Stimulated activated CD4-positive, alpha-beta T cell treated with anti-CD3 and anti-CD28 coated beads, Interleukin-4, amount 100 ng/mL, for 1 hour (primary cell): Measurements from ENCODE around the gene FAR2.
"Not testable (repeated sequence)": the region's sequence is repeated elsewhere in the genome, so short reads cannot be mapped to it uniquely, and the experiment has no call there.

Source experiments
- DNase-seq: peaks from one replicate; pipeline ENCODE4 v3.0.0-alpha.2; 2020

FAR2 gene

DNA sequence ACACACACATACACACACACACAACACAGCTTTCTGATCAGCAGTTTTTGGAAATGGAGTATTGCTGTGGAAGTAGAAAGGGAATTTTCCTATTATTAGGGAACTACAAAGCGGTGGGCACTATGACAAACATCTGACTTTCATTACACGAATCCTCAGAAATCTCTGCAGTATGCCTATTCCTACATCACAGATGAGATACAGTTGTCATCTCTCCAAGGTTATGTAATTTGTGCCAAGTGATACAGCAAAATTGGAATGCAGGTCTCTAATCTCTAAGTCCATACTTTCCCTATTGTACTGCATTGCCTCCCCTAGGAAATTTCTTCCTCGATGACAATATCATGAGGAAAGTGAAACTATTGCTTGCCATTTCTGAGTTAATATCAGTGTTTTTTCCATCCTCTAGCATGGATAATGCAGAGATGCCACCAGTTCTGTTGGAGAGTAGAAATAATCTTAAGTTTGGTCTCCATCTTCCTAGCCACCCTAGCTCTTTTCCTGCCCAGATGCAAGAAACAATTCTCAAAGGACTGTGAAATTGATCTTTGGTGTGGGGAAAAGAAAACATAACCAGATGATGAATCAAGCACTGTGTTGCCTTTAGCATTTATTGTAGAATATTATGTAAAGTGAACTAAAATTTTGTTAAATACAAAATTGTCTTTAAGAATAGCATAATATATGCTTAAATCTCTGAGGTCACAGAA lies 137.2 kb downstream of the FAR2 start:
- no peak for DNase-seq

- DNase-seq: no peak
Measured at GRCh38 chr12:29287622-29288021, 138.5 kb downstream of the FAR2 start.

GRCh38 chr12:29288031-29288430 lies 139.0 kb downstream of the FAR2 start:
- DNase-seq: no peak

DNA sequence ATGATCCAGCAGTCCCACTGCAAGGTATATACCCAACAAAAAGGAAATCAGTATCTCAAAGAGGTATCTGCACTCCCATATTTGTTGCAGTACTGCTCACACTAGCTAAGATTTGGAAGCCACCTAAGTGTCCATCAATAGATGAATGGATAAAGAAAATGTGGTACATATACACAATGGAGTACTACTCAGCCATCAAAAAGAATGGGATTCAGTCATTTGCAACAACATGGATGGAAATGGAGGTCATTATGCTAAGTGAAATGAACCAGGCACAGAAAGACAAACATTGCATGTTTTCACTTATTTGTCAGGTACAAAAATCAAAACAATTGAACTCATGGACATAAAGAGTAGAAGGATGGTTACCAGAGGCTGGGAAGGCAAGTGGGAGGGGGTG lies 141.4 kb downstream of the FAR2 start:
- DNase-seq: not testable (repeated sequence)

DNA sequence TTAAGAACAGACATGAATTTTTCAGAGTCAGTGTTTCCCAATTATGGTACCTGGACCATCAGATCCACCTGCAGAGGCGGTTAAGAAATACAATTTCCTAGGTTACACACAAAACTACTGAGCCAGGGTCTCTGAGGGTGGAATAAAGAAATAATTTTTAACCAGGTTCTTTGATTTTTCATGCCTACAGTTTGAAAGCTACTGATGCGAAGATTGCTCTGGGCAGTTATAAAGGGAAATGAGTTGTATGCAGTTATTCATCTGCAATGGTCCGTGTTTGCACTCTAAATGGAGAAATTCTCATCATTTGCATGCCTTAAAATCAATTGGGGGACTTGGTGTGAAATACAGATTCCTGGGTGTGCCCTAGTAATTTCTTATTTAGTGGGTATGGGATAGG lies 142.1 kb downstream of the FAR2 start:
- no peak for DNase-seq

DNA sequence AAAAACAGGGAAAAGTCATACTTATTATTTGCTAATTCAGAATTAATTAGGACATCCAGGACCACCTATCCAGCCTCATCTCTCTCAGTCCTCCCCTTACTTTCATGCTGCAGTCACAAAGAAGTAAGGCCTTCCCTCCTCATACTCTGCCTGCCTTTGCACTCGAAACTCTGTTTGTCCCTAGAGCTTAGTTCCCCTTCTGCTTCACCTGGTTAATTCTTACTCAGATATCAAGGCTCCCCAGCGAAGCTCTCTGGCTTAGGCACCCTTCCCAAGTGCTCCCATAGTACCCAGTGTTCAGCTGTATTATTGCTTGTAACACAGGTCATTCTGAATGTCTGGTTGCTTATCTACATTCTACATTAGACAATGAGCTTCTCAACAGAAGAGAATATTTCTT lies 150.6 kb downstream of the FAR2 start:
- no peak for DNase-seq

- no peak for DNase-seq
Measured at GRCh38 chr12:29301114-29301513, 152.0 kb downstream of the FAR2 start.

DNA sequence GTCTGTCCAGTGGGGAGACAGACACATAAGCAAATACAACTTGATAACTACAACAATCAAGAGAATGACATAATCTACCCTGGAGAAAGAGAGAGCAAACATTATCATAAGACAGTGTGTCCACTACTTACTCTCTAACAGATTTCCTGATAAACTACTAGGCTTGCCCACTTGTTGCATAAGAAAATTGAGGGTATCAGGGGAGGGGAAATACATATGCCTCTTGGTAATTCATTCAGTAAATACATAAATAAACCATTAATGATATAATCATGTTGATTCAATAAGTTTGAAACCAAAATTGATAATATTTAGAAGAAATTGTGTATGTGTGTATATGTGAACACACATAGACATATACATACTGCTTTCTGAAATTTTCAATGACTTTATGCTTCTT lies 155.3 kb downstream of the FAR2 start:
- DNase-seq: no peak

DNA sequence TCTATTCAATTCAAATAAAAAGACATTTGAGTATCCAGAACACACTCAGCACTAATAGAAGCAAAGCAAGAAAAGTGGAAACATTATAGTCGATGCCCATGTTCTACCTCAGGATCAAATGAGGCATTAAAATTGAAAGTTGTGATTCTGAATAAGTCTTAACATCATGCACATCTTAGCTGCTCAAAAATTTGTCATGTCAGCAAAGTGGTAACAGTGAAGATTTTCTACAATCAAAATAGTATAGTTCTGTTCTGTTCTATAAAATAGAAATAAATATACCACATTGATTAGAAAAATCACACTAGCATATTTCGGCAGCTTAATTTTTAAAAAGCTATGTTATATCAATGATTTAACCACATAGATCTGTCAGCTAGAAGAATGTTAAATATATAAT lies 157.2 kb downstream of the FAR2 start:
- DNase-seq: no peak

- DNase-seq: no peak
Measured at GRCh38 chr12:29306682-29307081, 157.6 kb downstream of the FAR2 start.

DNA sequence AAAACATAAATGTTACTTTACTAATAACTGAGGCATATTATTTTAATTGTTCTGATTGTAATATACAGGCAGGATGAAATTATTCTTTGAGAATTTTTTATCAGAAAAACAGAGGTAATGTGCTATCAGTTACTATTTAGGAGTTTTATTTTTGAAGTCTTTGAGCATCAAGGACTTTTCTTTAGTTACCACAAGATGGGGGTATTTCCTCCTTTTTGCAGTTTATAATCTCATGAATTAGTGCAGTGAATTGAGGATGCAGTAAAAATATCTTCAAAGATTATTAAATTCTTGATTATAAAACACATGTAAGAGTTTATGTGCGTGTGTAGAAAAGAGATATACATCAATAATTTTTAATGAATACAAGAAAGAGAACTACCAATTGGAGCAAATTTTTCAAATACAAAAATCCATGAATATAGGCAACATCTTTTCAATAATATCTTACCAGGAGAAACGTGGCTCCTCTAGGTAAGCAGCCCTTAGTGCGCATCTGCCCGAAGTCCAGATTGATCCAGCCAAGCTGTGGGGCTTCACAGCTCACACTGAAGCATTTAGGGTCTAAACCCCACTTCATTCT lies 160.3 kb downstream of the FAR2 start:
- DNase-seq: no peak

GRCh38 chr12:29310899-29311298 lies 161.8 kb downstream of the FAR2 start:
- no peak for DNase-seq

DNA sequence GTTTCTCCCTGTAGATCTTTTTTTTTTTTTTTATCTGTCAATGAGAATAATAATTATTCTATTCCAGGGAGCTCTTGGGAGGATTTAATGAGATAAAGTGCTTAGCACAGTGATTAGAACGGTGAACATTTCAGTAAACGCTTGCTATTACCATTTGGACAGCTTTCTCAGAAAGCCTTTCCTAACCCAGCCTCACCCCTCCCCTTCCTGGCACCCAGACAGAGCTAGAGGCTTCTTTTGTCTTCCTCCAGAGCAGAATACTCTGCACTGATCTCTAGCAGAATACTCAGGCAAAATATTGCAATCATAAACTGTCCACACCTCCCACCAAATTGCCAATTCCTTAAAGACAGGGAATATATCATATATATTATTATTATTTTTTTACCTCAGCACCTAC lies 165.3 kb downstream of the FAR2 start:
- DNase-seq: no peak

DNA sequence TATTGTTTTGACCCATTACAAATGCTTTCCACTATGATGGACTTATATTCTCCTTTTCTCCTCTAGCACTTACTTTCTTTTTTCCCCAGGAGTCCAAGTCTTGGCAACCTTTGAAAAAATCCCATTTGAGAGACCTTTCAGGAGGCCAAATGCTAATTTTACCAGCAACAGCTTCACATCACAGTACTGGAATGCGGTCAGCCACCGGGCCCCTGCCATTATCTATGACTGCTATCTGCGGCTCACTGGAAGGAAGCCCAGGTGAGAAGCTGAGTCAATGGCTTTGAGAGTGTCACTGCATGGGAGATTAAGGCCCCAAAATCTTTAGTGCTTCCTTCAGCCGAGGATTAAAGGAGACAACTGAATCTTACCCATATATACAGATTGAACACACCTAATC lies 167.7 kb downstream of the FAR2 start:
- no peak for DNase-seq

DNA sequence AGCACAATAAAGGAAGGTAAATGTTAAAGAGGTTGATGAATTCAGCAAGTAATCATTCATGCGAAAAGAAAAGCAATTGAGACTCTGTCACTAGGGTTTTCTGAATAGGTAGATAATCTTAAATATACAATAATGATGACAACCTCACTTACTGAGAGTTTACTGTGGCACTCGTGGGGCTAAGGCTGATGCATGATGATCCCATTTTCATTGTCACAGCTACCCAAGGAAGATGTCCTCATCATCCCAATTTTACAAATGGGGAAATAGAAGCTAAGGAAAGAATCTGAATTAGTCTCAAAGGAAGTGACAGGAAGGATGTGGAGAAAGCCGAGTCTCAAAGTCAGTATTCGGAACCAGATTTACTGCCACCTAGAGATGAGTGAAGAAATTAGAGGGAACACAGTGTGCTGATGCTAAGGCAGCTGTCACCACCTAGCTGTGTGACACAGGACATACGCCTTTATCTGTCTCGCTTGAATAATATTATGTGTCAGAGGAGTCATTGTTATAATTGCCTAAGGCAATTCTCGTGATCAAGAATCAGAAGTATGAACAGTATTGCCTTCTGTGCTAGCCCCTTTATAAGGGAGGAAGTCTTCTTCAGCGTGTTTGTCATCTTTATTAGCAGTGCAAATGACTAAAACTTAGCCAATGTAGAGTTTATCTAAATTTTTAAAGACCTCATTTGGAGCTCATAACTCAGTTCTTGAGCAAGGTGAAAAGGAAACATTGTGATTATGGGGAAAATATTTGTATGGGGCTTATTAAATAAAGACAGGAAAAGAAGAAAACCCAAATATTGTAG lies 168.7 kb downstream of the FAR2 start:
- peak; percentile 15 for DNase-seq

DNA sequence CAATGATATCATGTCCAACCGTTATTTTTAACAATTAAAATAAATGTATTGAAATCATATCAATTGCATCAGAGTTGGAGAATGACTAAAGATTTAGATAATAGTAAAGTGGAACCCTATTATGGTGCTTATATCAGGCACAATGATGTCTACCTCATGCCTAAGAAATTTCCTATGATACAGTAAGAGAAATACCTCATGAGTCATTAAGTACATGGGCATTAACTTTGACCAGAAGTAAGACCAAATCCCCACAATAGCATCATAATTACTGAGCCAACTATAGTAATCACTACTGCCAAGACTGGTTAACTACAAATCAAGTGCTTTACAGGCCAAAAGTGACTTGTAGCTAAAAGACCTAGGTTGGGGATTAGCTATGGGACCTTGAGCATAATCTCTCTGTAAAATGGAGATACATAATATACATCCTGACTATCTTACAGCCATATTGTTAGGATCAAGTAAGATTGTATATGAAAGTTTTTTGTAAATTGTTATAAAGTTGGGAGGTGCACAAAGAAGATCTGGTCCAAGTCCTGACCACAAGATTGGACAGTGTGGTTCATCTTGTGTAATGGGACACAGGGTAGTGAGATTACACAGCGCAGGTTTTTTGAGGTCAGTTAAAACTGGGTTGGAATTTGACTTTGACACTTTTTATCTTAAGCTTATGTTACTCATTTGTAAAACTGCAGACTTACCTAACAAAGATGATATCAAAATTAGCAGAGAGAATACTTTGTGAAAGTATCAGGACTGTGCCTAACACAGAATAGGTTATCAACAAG lies 171.4 kb downstream of the FAR2 start:
- no peak for DNase-seq

DNA sequence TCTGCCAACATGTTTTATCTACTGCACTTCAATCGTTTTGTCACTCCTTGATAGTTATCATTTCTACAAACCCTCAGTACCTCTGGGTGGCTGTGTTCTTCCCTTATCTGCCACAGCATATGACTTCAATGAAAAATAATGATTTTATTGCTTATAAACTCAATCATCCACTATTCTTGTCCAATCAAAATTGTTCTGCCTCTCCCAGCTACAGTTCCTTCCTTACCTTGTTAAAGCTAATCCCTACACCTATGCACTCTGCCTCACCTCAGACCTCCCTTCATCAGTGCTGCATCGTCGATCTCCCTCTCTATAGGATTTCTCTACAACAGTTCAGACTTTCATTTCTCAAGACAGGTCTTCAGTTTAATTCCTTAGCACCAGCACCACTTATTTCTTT lies 173.1 kb downstream of the FAR2 start:
- DNase-seq: no peak

- no peak for DNase-seq
Measured at GRCh38 chr12:29329411-29329810, 180.3 kb downstream of the FAR2 start.

GRCh38 chr12:29333178-29333577 lies 184.1 kb downstream of the FAR2 start:
- no peak for DNase-seq

DNA sequence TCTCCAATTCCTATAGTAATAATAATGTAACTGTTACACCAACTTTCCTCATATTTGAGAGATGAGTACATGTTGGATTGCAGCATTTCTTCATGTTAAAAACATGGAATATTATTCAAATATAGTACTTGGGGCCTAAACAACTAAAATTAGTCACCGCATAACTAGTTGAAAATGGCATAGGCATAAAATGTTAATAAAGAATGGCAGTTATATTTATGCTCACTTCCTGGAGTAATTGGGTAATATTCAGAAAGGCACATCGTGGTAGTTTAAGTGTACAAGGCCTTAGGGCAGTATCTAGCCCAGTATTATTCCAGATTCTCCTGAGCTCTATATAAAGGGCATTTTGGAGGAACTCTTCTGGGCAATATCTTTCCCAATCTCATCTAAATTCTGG lies 185.9 kb downstream of the FAR2 start:
- DNase-seq: no peak

- DNase-seq: no peak
Measured at GRCh38 chr12:29337325-29337724, 188.2 kb downstream of the FAR2 start.

DNA sequence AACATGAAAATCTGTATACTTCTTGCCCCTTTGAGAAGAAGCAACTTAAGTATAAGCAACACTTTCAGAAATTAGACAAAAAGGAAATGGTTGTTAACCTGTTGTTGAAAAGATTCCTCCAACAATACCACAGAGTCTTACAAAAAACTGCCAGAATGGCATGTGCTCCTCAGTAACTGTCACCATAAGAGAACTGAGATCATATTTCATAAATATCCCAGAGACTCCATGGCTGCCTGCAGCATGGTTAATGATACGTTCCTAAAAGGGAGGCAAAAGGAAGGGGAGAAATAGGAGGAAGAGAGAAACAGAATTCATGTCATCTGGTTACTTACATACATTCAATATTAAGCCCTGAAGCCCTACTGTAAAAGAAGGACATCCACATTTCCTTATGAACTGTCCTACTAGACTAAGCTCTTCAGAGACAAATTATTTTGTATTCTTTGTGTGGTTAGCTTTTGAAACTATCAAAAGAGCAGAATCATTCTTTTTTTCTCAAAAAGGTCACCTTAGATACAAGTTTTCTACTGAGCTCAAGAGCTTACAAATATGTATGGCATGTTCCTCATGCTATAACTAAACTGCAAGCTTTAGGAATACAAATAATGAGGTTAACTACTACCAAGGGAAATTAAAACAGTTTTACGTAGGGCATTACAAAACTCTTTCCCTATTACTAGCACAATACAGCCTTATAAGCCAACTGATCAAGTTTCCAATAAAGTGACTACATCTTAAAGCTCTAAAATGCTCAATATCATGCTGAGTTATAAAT lies 194.1 kb downstream of the FAR2 start:
- no peak for DNase-seq
